Uterus (tissue), 2 donors: ENCODE data around the gene AMBP.

Source experiments
- CTCF ChIP-seq, 4 experiments: fragments of 200-600 bp in 2 of 4; fragments of 450-650 bp in 2 of 4; sonication (generic) in 2 of 4; IDR thresholded peaks; one replicate each; pipeline ENCODE4 v1.5.1; 2016 to 2019; ENCODE audit warnings: antibody characterized with exemption in 4 of 4, mild to moderate bottlenecking in 2 of 4, moderate library complexity in 1 of 4
- POLR2A ChIP-seq, 2 donors: fragments of 450-650 bp; IDR thresholded peaks; one replicate each; pipeline ENCODE4 v1.6.1; 2016; ENCODE audit warnings: antibody characterized with exemption in 2 of 2, mild to moderate bottlenecking in 1 of 2, moderate library complexity in 1 of 2

- TF ChIP-seq POLR2A (IDR thresholded peaks at IDR 0.05) (no peak), CTCF (IDR thresholded peaks at IDR 0.05) (no peak)
Measured at GRCh38 chr9:114092336-114092735, 14.2 kb upstream of the AMBP start.
